H1 (cell line): ENCODE data around the gene LRRC23. TPM values are rescaled to one million over a fixed set of nuclear protein-coding genes. Genes with fewer than 3 reads are reported as not detected.

Experiments
- ATF3 ChIP-seq: IDR thresholded peaks from 2 replicates; pipeline ENCODE4 v1.6.1; 2011; ENCODE audit warnings: low read depth, mild to moderate bottlenecking, low read length; ENCODE audit not compliant: insufficient read depth
- BRCA1 ChIP-seq: IDR thresholded peaks from 2 replicates; pipeline ENCODE4 v1.6.1; 2012; ENCODE audit warnings: low read depth, low read length, improper control_type of control experiment
- CBX5 ChIP-seq: fragments of 300-800, 300-1000 bp; sonication (generic); IDR thresholded peaks from 2 replicates; pipeline ENCODE4 v1.7.1; 2016; ENCODE audit warnings: antibody characterized with exemption, low read length, low read depth
- CBX8 ChIP-seq: fragments of 300-800, 300-1000 bp; sonication (generic); IDR thresholded peaks from 2 replicates; pipeline ENCODE4 v1.7.1; 2016; ENCODE audit warnings: low read depth, low read length, borderline replicate concordance
- EZH2 ChIP-seq: fragments of 200-600 bp; sonication (generic); IDR thresholded peaks from 2 replicates; pipeline ENCODE4 v1.7.1; 2012; ENCODE audit warnings: low read depth, mild to moderate bottlenecking, moderate library complexity, low read length, inconsistent platforms; ENCODE audit not compliant: severe bottlenecking
- HDAC2 ChIP-seq, 2 experiments: fragments of 300-600 bp in 1 of 2; sonication (generic) in 1 of 2; IDR thresholded peaks; 2 replicates each; pipeline ENCODE4 v1.6.1; 2011 to 2012; ENCODE audit warnings: low read depth in 2 of 2, low read length in 2 of 2, mild to moderate bottlenecking in 2 of 2, moderate library complexity in 2 of 2, borderline replicate concordance in 1 of 2, inconsistent platforms in 1 of 2
- HDAC6 ChIP-seq: IDR thresholded peaks from one replicate; pipeline ENCODE4 v1.7.1; 2012; ENCODE audit warnings: low read depth, mild to moderate bottlenecking, inconsistent platforms, low read length, moderate library complexity
- JUN ChIP-seq: IDR thresholded peaks from 2 replicates; pipeline ENCODE4 v1.6.1; 2011; ENCODE audit warnings: low read depth, mild to moderate bottlenecking, improper control_type of control experiment, low read length
- JUND ChIP-seq: IDR thresholded peaks from 2 replicates; pipeline ENCODE4 v1.6.1; 2011; ENCODE audit warnings: mild to moderate bottlenecking, improper control_type of control experiment, low read length
- MAFK ChIP-seq: IDR thresholded peaks from 2 replicates; pipeline ENCODE4 v1.6.1; 2012; ENCODE audit warnings: low read depth, mild to moderate bottlenecking, improper control_type of control experiment, low read length
- PHF8 ChIP-seq: fragments of 200-600 bp; sonication (generic); conservative IDR thresholded peaks from 2 replicates; pipeline ENCODE4 v1.7.1; 2012; ENCODE audit warnings: low read depth, mild to moderate bottlenecking, inconsistent platforms, low read length, moderate library complexity
- POLR2AphosphoS5 ChIP-seq: IDR thresholded peaks from 2 replicates; pipeline ENCODE4 v1.6.1; 2011; ENCODE audit warnings: low read depth, low read length
- RBBP5 ChIP-seq: IDR thresholded peaks from 2 replicates; pipeline ENCODE4 v1.7.1; 2012; ENCODE audit warnings: low read depth, mild to moderate bottlenecking, inconsistent platforms, low read length, moderate library complexity, borderline replicate concordance
- RNF2 ChIP-seq: fragments of 200-900, 300-1000 bp; sonication (generic); IDR thresholded peaks from 2 replicates; pipeline ENCODE4 v1.7.1; 2016; ENCODE audit warnings: borderline replicate concordance, low read depth, mild to moderate bottlenecking, antibody characterized with exemption, low read length; ENCODE audit not compliant: poor library complexity, severe bottlenecking; ENCODE audit errors: missing control alignments
- SIN3A ChIP-seq, 2 experiments: IDR thresholded peaks in 1 of 2; conservative IDR thresholded peaks in 1 of 2; 2 replicates each; pipeline ENCODE4 v1.6.1; 2011 to 2012; ENCODE audit warnings: low read length in 2 of 2, improper control_type of control experiment in 1 of 2, low read depth in 1 of 2, mild to moderate bottlenecking in 1 of 2
- SIX5 ChIP-seq: IDR thresholded peaks from 2 replicates; pipeline ENCODE4 v1.6.1; 2011; ENCODE audit warnings: mild to moderate bottlenecking, low read depth, low read length
- SP4 ChIP-seq: IDR thresholded peaks from 2 replicates; pipeline ENCODE4 v1.6.1; 2012; ENCODE audit warnings: low read length, inconsistent platforms
- SRF ChIP-seq: IDR thresholded peaks from 2 replicates; pipeline ENCODE4 v1.6.1; 2011; ENCODE audit warnings: mild to moderate bottlenecking, low read depth, low read length, moderate library complexity
- TCF12 ChIP-seq: IDR thresholded peaks from 2 replicates; pipeline ENCODE4 v1.6.1; 2011; ENCODE audit warnings: low read depth, mild to moderate bottlenecking, low read length
- USF2 ChIP-seq: IDR thresholded peaks from 2 replicates; pipeline ENCODE4 v1.6.1; 2011; ENCODE audit warnings: low read length, improper control_type of control experiment
- YY1 ChIP-seq: IDR thresholded peaks from 2 replicates; pipeline ENCODE4 v1.6.1; 2011; ENCODE audit warnings: low read depth, mild to moderate bottlenecking, low read length
- polyA plus RNA-seq, 7 experiments: library from polyadenylated mRNA; depleted of rRNA in 3 of 7; stranded (reverse) in 5 of 7; unstranded in 2 of 7; fragments of >200 nt in 5 of 7; fragments of 200-250 nt in 2 of 7; gene quantifications; 1 replicate in 5 of 7; 2 replicates in 1 of 7; 4 replicates in 1 of 7; pipeline versions ENCODE4 v1.2.1 to v1.2.3, GENCODE V29; 2011 to 2013; ENCODE audit warnings: missing spikeins in 2 of 7, mixed read lengths in 2 of 7
- total RNA-seq: library from RNA; stranded (reverse); fragmentation: NEBNext Ultra II Directional; extraction: Animal tissue kit (Norgen Biotek cat#: 25700); gene quantifications from 2 replicates; pipeline ENCODE4 v1.2.1, GENCODE V29; 2021

LRRC23 gene
- total and polyA plus RNA-seq, 2 of the 8 experiments (the other 6 are each of a cell fraction or from before 2014, with no cell fraction given): 2.5 to 3.6 TPM

GRCh38 chr12:6890789-6891645, 13.6 kb upstream of the LRRC23 start (continued):
- TF ChIP-seq SP4 (peak; percentile 93; the same call in 1 of the 2 replicates), TCF12 (peak; percentile 86; the same call in 1 of the 2 replicates), USF2 (peak; percentile 96), JUN (no peak), RBBP5 (peak; percentile 35; the same call in 1 of the 2 replicates), YY1 (peak; percentile 79; the same call in 1 of the 2 replicates), BRCA1 (no peak), HDAC2 (IDR thresholded peaks at IDR 0.05; ENCODE audit: borderline replicate concordance in 1 of 2, low read depth in 2 of 2, low read length in 2 of 2) (no peak), PHF8 (peak; percentile 38; the same call in 1 of the 2 replicates), EZH2 (no peak), MAFK (peak; percentile 90), POLR2AphosphoS5 (peak; percentile 66; the same call in 1 of the 2 replicates), JUND (peak; percentile 63), CBX5 (no peak), SIN3A (conservative IDR thresholded peaks at IDR 0.05 in 1 of 2, IDR thresholded peaks at IDR 0.05 in 1 of 2; ENCODE audit: low read depth in 1 of 2, low read length in 2 of 2) (peak in 1 of 2 experiments; percentile 77; a peak in 2 of 4 replicates), RNF2 (no peak), SRF (no peak), ATF3 (peak; percentile 89), SIX5 (no peak), CBX8 (no peak), HDAC6 (no peak)
